ENCODE data around the gene LPAR6. TPM values are rescaled to one million over a fixed set of nuclear protein-coding genes. Genes with fewer than 3 reads are reported as not detected.
A peak's percentile ranks its signal among the peaks of the same experiment; 100 is the strongest.

Gene LPAR6
- total and polyA plus RNA-seq, 2 of the 13 experiments (the other 11 are each of a cell fraction or from before 2014, with no cell fraction given) = 24.4 to 149 TPM

DNA sequence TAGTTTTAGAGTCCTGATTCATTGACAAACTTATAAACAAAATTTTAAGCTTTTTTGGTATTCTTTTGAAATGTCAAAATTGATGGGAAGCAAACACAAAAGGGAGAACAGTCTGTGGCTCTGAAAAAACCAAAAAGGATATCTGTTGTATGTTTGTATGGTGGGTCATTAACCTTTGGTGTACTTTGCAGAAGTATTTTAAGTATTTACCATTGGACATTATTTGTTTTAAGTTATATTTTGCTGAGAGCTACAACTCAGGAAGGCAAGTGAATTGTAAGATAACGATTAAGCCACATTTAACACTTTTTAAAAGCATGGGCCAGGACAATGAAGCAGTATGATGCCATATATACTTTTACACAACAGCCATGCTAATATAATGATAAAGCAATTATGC lies 15.2 kb downstream of the LPAR6 start (continued):
- TF ChIP-seq SOX13 (IDR thresholded peaks at IDR 0.05) = no peak
- TF ChIP-seq SOX13 (CRISPR knock-in tag; conservative IDR thresholded peaks at IDR 0.05 in 1 of 2, IDR thresholded peaks at IDR 0.05 in 1 of 2) = peak in 1 of 2 experiments; percentile 78; a peak in 2 of 4 replicates
- no peak for TF ChIP-seq RBAK (CRISPR knock-in tag; IDR thresholded peaks at IDR 0.05)
- TF ChIP-seq BCL6 (CRISPR knock-in tag; IDR thresholded peaks at IDR 0.05) = peak; percentile 39; the same call in 1 of the 2 replicates
- TF ChIP-seq ZNF326 (CRISPR knock-in tag; IDR thresholded peaks at IDR 0.05; ENCODE audit: borderline replicate concordance) = no peak
- peak; percentile 16; the same call in 1 of the 2 replicates for TF ChIP-seq SAP130 (CRISPR knock-in tag; IDR thresholded peaks at IDR 0.05; ENCODE audit: low read depth)
- TF ChIP-seq, protein P1, sequence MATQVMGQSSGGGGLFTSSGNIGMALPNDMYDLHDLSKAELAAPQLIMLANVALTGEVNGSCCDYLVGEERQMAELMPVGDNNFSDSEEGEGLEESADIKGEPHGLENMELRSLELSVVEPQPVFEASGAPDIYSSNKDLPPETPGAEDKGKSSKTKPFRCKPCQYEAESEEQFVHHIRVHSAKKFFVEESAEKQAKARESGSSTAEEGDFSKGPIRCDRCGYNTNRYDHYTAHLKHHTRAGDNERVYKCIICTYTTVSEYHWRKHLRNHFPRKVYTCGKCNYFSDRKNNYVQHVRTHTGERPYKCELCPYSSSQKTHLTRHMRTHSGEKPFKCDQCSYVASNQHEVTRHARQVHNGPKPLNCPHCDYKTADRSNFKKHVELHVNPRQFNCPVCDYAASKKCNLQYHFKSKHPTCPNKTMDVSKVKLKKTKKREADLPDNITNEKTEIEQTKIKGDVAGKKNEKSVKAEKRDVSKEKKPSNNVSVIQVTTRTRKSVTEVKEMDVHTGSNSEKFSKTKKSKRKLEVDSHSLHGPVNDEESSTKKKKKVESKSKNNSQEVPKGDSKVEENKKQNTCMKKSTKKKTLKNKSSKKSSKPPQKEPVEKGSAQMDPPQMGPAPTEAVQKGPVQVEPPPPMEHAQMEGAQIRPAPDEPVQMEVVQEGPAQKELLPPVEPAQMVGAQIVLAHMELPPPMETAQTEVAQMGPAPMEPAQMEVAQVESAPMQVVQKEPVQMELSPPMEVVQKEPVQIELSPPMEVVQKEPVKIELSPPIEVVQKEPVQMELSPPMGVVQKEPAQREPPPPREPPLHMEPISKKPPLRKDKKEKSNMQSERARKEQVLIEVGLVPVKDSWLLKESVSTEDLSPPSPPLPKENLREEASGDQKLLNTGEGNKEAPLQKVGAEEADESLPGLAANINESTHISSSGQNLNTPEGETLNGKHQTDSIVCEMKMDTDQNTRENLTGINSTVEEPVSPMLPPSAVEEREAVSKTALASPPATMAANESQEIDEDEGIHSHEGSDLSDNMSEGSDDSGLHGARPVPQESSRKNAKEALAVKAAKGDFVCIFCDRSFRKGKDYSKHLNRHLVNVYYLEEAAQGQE (IDR thresholded peaks at IDR 0.05; ENCODE audit: borderline replicate concordance in 1 of 2, low read depth in 1 of 2, low read length in 2 of 2) = no peak
- peak in 1 of 2 experiments; percentile 55; a peak in 2 of 4 replicates for TF ChIP-seq EP300 (IDR thresholded peaks at IDR 0.05; ENCODE audit: low read depth in 2 of 2, low read length in 2 of 2)
- no peak for TF ChIP-seq EP300 (CRISPR knock-in tag; IDR thresholded peaks at IDR 0.05; ENCODE audit: borderline replicate concordance)
- no peak for TF ChIP-seq CSRNP2 (CRISPR knock-in tag; conservative IDR thresholded peaks at IDR 0.05; ENCODE audit: low read depth)
- TF ChIP-seq, protein P2, sequence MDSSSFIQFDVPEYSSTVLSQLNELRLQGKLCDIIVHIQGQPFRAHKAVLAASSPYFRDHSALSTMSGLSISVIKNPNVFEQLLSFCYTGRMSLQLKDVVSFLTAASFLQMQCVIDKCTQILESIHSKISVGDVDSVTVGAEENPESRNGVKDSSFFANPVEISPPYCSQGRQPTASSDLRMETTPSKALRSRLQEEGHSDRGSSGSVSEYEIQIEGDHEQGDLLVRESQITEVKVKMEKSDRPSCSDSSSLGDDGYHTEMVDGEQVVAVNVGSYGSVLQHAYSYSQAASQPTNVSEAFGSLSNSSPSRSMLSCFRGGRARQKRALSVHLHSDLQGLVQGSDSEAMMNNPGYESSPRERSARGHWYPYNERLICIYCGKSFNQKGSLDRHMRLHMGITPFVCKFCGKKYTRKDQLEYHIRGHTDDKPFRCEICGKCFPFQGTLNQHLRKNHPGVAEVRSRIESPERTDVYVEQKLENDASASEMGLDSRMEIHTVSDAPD (CRISPR knock-in tag; IDR thresholded peaks at IDR 0.05) = no peak
- no peak for TF ChIP-seq ZNF644 (CRISPR knock-in tag; IDR thresholded peaks at IDR 0.05; ENCODE audit: low read depth)
- no peak for TF ChIP-seq PRDM10 (CRISPR knock-in tag; IDR thresholded peaks at IDR 0.05; ENCODE audit: low read depth)
- peak; percentile 46; the same call in 1 of the 2 replicates for TF ChIP-seq ZNF362 (CRISPR knock-in tag; IDR thresholded peaks at IDR 0.05; ENCODE audit: borderline replicate concordance)
- TF ChIP-seq SOX5 (CRISPR knock-in tag; IDR thresholded peaks at IDR 0.05; ENCODE audit: borderline replicate concordance) = peak; percentile 57; the same call in 1 of the 2 replicates
- TF ChIP-seq BRCA1 (CRISPR knock-in tag; IDR thresholded peaks at IDR 0.05) = no peak
- TF ChIP-seq NFE2L2 (IDR thresholded peaks at IDR 0.05; ENCODE audit: low read length) = no peak
- TF ChIP-seq SMARCC2 (IDR thresholded peaks at IDR 0.05) = no peak
- TF ChIP-seq NR2F1 (CRISPR knock-in tag; IDR thresholded peaks at IDR 0.05) = no peak

Data from HepG2 (cell line).